ENCODE measurements around the gene PAX5. TPM values are rescaled to one million over a fixed set of nuclear protein-coding genes. Genes with fewer than 3 reads are reported as not detected.
A peak's percentile ranks its signal among the peaks of the same experiment; 100 is the strongest.

Gene PAX5
- total RNA-seq, 1 donor from 2014 or later: 0.06 TPM

- no peak for DNase-seq (ENCODE audit: low spot score)
These were observed 193.1 kb downstream of the PAX5 start for GRCh38 chr9:36840898-36841536.

- no peak for DNase-seq (ENCODE audit: low spot score)
These were observed 194.8 kb downstream of the PAX5 start for GRCh38 chr9:36839131-36839885.

DNA sequence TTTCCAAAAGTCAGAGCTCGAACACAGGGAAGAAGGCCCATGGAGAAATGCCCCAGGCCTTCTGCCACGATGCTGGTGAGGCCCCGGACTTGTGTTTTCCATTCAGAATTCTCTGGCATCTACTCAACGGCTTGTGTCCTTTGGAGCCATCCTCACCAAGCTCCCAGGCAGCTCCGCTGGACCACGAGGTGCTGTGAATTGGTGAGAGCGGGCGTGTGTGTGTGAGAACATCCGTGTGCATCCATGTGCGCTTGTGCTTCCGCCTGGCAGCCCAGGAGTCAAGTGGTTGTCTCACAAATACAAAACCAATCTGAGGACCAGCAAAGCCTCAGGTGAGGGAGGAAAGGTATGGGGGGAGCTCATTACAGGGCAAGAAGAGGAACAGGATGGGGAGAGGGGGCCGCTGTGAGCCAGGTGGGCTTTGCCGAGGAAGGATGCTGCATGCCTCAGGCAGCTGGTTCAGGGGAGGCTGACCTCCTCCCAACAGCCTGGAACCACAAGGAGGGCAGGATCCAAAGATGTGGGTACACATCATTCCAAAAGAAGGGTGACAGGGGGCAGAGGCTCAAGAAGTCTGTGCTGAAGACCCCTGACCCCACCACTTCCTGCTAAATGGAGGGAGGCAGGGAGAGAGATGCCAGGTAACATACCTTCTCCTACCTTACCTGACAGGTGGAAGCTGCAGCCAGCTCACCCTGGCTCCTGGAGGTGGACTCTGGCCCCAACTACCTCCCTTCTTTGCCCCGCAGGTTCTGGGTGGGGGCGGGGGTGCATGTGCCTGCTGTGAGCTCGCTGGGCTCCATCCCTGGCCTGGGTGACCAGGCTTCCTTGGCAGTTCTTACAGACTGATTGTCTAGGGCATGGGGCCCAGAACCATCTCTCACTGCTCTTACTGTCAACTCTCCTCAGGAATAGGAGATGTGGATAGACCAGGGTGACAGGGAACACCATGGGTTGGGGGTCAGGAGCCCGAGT is 196.3 kb downstream of the PAX5 start:
- DNase-seq (ENCODE audit: low spot score): no peak

DNA sequence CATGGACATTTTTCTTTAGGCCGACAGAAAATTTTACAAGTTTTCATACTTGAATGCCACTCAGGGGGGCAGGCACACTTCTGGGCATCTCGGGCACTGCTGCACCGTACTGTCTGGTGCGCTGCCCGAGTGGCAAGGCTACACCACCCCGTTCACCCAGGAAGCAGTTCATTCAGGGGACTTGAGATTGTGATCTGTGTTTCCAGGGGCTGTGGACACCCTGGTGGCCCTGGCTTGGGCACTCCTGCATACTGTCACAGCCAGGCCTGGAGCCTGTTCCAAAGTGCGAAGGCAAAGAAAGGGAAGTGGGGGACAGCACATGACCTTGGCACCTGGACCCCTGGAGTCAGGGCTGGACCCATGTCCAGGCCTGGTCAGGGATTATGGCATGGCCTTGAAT is 197.6 kb downstream of the PAX5 start:
- no peak for DNase-seq (ENCODE audit: low spot score)

DNA sequence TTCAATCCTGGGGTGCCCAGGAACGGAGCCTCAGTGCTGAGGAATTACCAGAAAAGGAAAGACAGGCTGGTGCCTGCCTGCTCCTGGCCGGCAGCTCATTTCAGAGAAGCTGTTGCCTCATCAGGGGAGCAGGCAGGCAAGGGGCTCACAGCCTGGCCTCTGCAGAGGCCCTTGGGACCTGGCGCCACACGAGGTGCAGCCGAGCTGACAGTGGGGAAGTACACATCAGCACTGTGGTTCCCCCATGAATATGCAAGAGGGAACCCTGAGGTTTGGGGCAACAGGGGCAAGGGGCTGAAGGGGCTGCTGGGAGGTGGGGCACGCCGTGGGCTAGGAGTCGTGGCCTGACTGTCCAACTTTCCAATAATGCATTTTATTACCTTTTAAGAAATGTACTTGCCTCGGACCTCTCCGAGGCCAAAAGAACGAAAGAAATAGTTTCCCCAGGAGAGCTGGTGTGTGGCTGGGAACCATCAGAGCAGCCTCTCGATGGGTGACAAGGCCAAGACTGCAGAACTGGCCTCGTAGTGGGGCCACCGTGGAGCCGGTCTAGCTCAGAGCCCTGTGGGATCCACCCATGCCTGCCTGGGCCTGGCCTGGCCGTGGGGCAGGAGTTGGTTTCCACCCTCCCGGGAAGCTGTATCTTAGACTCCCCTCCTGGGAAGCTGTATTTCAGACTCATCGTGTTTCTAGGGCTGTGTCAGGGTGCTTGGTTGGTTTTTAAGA is 198.6 kb downstream of the PAX5 start:
- no peak for DNase-seq (ENCODE audit: low spot score)

DNA sequence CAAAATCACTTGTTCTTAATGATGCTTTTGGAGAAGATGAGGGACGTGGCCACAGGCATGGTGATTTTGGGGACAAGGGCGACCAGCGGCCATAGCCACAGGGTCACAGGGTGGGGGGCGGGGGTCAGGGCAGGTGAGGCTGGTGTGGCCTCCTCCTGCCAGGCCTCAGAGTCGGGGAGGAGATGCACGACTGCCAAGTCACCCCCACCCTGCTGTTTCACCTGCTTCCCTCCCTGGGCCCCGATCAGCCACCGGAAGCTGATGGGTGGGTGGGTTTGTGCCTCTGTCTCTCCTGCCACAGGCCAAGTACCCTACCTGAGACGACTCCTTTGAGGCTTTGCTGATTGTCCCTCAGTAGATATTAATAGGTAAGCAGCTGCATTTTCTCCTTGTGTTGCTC is 199.3 kb downstream of the PAX5 start:
- peak; percentile 18 for DNase-seq (ENCODE audit: low spot score)

- peak; percentile 62 for DNase-seq (ENCODE audit: low spot score)
These were observed 200.1 kb downstream of the PAX5 start for GRCh38 chr9:36833954-36834353.

GRCh38 chr9:36832164-36832795 is 201.8 kb downstream of the PAX5 start:
- DNase-seq (ENCODE audit: low spot score): peak; percentile 81

DNA sequence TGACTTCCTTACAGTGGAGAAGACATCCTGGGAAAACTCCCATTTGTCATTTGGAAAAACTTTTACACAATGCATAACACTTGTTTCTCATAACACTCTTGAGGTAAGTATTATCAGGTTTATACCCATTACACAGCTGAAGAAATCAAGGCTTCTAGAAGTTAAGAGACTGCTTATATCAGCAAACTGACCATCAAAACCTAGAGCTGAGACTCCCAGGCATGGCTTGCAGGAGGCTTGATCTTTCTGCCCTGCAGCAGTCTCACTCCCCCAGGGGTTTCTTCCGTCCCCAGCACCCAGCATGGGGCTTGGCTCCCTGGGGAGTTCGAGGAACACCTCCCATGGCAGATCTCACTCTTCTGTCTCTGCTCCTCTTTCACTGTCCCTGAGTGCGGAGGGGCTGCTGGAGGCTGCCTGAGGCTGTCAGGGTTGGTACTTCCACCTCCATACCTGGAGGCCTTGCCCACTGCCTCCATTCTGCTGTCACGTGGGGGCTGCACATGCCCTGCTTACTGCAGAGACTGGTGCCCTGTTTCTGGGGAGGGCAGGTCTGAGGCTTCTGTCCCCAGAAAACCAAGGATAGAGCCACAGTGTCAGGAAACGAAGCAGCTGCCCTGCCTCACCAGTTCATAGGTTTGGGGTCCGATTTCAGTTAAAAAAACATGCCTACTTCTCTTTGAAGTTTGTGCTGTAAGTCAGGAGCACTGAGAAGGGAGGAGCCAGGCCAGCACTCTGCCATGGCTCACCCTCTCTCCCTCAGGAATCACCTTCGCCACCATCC is 202.5 kb downstream of the PAX5 start:
- DNase-seq (ENCODE audit: low spot score): peak; percentile 33

DNA sequence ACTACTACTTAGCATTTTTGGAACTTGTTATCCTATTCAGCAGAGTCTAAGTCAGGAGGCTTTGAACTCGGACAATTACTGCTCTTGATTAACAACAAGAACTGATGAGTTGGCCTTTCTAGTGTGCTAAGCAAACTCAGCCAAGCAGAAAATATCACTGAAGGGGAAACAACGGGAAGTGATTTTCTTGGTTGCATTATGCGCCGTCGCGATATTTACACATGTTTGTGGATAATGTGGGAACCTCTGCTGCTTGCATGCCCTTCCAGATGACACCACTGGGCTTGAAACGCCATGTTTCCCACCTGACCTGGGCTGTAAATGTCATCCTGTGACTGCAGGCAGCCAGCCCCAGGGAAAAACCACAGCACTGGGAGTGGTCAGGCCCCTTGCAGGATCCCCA is 205.5 kb downstream of the PAX5 start:
- DNase-seq (ENCODE audit: low spot score): peak; percentile 59

- DNase-seq (ENCODE audit: low spot score): peak; percentile 45
These were observed 206.5 kb downstream of the PAX5 start for GRCh38 chr9:36827593-36827992.

GRCh38 chr9:36826581-36826980 is 207.5 kb downstream of the PAX5 start:
- peak; percentile 24 for DNase-seq (ENCODE audit: low spot score)

DNA sequence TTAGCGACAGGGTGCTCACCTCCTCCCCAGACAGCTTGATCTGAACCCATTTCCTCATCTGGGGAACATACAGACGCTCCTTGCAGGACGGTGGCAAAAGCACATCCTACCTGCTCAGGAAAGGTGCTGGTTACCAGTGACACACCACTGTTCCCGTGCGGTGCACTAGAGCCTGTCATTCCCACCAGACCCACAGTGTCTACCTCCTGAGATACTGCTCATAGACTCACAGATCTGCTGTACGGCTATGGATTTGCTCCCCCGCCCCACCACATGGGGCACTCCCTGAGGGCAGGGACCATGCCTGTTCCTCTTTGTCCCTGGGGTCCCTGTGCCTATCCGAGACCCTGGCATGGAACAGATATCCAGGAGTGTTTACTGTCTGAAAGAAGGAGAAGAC is 208.9 kb downstream of the PAX5 start:
- peak; percentile 76 for DNase-seq (ENCODE audit: low spot score)

DNA sequence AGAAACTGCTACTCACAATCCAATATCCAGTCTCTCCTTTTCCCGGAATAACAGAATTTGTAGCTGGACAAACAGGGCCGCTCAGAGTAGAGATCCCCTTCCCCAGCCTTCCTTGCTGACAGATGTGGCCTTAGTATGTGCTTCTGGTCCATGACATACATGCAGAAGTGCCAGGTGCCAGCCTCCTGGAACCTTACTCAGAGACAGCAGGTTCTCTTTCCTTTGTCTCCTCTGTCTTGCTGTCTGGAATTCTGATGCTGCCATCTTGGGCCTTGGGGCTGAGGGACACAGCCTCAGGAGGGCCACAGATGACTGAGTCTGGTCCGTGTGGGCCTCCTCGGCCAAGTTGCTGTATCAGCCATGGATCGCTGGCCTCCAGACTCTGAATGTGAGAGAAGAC is 210.1 kb downstream of the PAX5 start:
- peak; percentile 49 for DNase-seq (ENCODE audit: low spot score)

DNA sequence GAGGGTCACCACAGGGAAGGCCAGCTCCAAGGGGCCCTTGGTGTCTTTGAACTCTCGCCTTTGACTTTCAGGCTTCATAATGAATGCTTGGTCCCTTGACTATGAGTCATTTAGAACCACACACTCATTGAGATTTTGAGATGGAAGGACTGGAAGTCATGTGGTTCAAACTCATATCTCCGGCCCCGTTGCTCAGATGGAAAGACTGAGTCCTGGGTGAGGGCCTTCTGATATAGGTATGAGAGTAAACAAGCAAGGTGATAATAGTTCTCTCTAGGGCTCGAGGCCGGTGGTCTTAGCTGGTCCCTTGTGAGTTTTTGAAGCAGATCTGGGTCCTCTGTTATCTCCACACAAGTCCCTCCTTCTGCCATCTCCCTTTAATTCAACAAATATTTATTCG is 210.6 kb downstream of the PAX5 start:
- DNase-seq (ENCODE audit: low spot score): peak; percentile 49

DNA sequence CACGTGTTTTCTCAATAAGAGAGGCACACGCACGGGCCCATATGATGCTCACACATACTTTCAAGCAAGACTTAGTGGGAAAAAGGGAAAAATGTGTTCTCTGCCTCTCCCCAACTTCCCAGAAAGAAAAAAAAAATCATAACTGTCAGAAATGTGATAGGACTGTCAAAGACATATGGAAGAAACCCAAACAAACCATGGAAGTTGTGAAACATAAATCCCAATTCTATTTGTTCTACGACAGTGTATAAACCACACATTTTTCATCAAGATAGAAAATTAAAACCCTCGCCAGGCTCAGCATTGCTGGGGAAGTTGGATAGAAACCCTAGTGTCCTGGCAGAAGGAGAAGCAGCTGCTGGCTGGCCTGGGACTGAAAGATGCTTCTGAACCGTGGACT is 211.9 kb downstream of the PAX5 start:
- no peak for DNase-seq (ENCODE audit: low spot score)

DNA sequence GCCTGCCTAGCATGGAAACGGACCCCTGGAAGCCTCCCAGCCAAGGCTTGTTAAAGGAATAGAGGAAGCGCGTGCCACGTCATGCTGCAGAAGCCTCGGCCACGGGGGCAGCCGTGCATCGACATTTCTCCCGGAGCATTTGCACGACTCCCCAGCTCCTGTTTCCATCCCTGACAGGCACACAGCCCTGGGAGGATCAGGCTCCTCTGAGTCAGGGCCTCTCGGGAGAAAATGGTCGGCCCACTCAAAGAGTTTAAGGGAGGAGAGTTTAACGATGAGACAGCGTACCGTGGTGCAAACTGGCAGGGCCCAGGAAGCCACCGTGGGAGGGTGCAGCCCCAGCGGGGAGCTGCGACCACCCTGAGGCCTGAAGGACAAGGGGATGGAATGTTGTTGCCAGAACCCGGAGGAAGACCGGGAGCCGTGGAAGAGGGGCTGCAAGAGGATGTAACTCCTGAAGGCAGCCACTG is 213.6 kb downstream of the PAX5 start:
- DNase-seq (ENCODE audit: low spot score): peak; percentile 83

GRCh38 chr9:36818965-36819870 is 214.8 kb downstream of the PAX5 start:
- DNase-seq (ENCODE audit: low spot score): peak; percentile 88

Data from mesenteric fat pad (tissue), 1 donor.